Neural cell (in vitro differentiated cells): ENCODE measurements around the gene AFTPH. TPM values are rescaled to one million over a fixed set of nuclear protein-coding genes. Genes with fewer than 3 reads are reported as not detected.

Source experiments
- H2AFZ ChIP-seq: fragments of 200-600, 300-800 bp; sonication (generic), shearing (Covaris generic); 2 replicates; pipeline ENCODE4 v1.6.0; 2014; ENCODE audit warnings: low read depth, mild to moderate bottlenecking, antibody characterized with exemption, low read length, moderate library complexity
- H3F3A ChIP-seq: fragments of 200-600 bp; shearing (Covaris generic); 2 replicates; pipeline ENCODE4 v1.6.1; 2016; ENCODE audit warnings: mild to moderate bottlenecking, moderate library complexity, mixed read lengths, antibody characterized with exemption, low read length; ENCODE audit not compliant: insufficient read depth, poor library complexity, severe bottlenecking
- H3K27ac ChIP-seq: fragments of 200-600, 300-800 bp; sonication (generic), shearing (Covaris generic); 2 replicates; pipeline ENCODE4 v1.5.1; 2014; ENCODE audit warnings: mild to moderate bottlenecking, low read length, moderate library complexity
- H3K27me3 ChIP-seq: fragments of 300-800, 200-600 bp; sonication (generic), shearing (Covaris generic); 2 replicates; pipeline ENCODE4 v1.6.0; 2014; ENCODE audit warnings: mild to moderate bottlenecking, low read depth, low read length, moderate library complexity; ENCODE audit not compliant: insufficient read depth
- H3K36me3 ChIP-seq: fragments of 300-800, 200-600 bp; sonication (generic), shearing (Covaris generic); 2 replicates; pipeline ENCODE4 v1.5.1; 2014; ENCODE audit warnings: mild to moderate bottlenecking, antibody characterized with exemption, low read length, moderate library complexity; ENCODE audit not compliant: insufficient read depth
- H3K4me2 ChIP-seq: fragments of 300-800, 200-600 bp; sonication (generic), shearing (Covaris generic); 2 replicates; pipeline ENCODE4 v1.6.0; 2014; ENCODE audit warnings: mild to moderate bottlenecking, low read length
- H3K4me3 ChIP-seq: fragments of 300-800, 200-600 bp; sonication (generic), shearing (Covaris generic); 2 replicates; pipeline ENCODE4 v1.5.1; 2014; ENCODE audit warnings: mild to moderate bottlenecking, low read length, moderate library complexity
- H3K79me2 ChIP-seq: fragments of 200-600 bp; shearing (Covaris generic); replicated peaks from 2 replicates; pipeline ENCODE4 v1.6.0; 2014; ENCODE audit warnings: mild to moderate bottlenecking, low read length, moderate library complexity; ENCODE audit not compliant: insufficient read depth
- H3K9ac ChIP-seq: fragments of 300-800, 200-600 bp; sonication (generic), shearing (Covaris generic); 2 replicates; pipeline ENCODE4 v1.6.1; 2016; ENCODE audit warnings: mild to moderate bottlenecking, low read length, mixed read lengths
- H3K9me2 ChIP-seq: fragments of 200-600 bp; shearing (Covaris generic); 2 replicates; pipeline ENCODE4 v1.6.1; 2016; ENCODE audit warnings: mild to moderate bottlenecking, low read length, mixed read lengths; ENCODE audit not compliant: insufficient read depth
- H3K9me3 ChIP-seq: fragments of 200-600, 300-800 bp; sonication (generic), shearing (Covaris generic); 2 replicates; pipeline ENCODE4 v1.6.1; 2016; ENCODE audit warnings: mild to moderate bottlenecking, mixed run types, low read length, moderate library complexity, mixed read lengths
- H4K20me1 ChIP-seq: fragments of 200-600 bp; shearing (Covaris generic); 2 replicates; pipeline ENCODE4 v1.6.1; 2016; ENCODE audit warnings: mild to moderate bottlenecking, mixed run types; ENCODE audit not compliant: insufficient read depth
- EP300 ChIP-seq: fragments of 450-650 bp; conservative IDR thresholded peaks from 2 replicates; pipeline ENCODE4 v1.6.1; 2014; ENCODE audit warnings: antibody characterized with exemption, mild to moderate bottlenecking, moderate library complexity; ENCODE audit not compliant: poor library complexity, severe bottlenecking
- EZH2 ChIP-seq: fragments of 200-600, 300-800 bp; shearing (Covaris generic), sonication (generic); IDR thresholded peaks from 2 replicates; pipeline ENCODE4 v1.6.1; 2014; ENCODE audit warnings: antibody characterized with exemption, low read length, borderline replicate concordance, mild to moderate bottlenecking; ENCODE audit not compliant: insufficient read depth, poor library complexity, severe bottlenecking
- MXI1 ChIP-seq: fragments of 450-650 bp; conservative IDR thresholded peaks from 2 replicates; pipeline ENCODE4 v1.6.1; 2014; ENCODE audit warnings: antibody characterized with exemption, mild to moderate bottlenecking; ENCODE audit not compliant: poor library complexity, severe bottlenecking
- POLR2AphosphoS5 ChIP-seq: IDR thresholded peaks from 2 replicates; pipeline ENCODE4 v1.6.1; 2012
- RAD21 ChIP-seq: fragments of 450-650 bp; conservative IDR thresholded peaks from 2 replicates; pipeline ENCODE4 v1.6.1; 2014; ENCODE audit warnings: antibody characterized with exemption, mild to moderate bottlenecking, moderate library complexity
- SMC3 ChIP-seq: fragments of 450-650 bp; conservative IDR thresholded peaks from 2 replicates; pipeline ENCODE4 v1.6.1; 2014; ENCODE audit warnings: antibody characterized with exemption, mild to moderate bottlenecking, moderate library complexity; ENCODE audit not compliant: poor library complexity
- TAF1 ChIP-seq: IDR thresholded peaks from 2 replicates; pipeline ENCODE4 v1.6.1; 2012; ENCODE audit warnings: low read depth
- polyA plus RNA-seq: library from polyadenylated mRNA; depleted of rRNA; stranded (reverse); fragments of >200 nt; gene quantifications from 2 replicates; pipeline ENCODE4 v1.2.3, GENCODE V29; 2014
- TF ChIP-seq, protein P1 (sequence below): IDR thresholded peaks from 2 replicates; pipeline ENCODE4 v1.6.1; 2012; ENCODE audit warnings: borderline replicate concordance
- TF ChIP-seq, protein P2 (sequence below): fragments of 450-650 bp; IDR thresholded peaks from 2 replicates; pipeline ENCODE4 v1.5.1; 2014; ENCODE audit warnings: antibody characterized with exemption, mild to moderate bottlenecking, moderate library complexity; ENCODE audit not compliant: poor library complexity, severe bottlenecking

AFTPH gene
- polyA plus RNA-seq, 1 donor from 2014 or later = 63.0 TPM

DNA sequence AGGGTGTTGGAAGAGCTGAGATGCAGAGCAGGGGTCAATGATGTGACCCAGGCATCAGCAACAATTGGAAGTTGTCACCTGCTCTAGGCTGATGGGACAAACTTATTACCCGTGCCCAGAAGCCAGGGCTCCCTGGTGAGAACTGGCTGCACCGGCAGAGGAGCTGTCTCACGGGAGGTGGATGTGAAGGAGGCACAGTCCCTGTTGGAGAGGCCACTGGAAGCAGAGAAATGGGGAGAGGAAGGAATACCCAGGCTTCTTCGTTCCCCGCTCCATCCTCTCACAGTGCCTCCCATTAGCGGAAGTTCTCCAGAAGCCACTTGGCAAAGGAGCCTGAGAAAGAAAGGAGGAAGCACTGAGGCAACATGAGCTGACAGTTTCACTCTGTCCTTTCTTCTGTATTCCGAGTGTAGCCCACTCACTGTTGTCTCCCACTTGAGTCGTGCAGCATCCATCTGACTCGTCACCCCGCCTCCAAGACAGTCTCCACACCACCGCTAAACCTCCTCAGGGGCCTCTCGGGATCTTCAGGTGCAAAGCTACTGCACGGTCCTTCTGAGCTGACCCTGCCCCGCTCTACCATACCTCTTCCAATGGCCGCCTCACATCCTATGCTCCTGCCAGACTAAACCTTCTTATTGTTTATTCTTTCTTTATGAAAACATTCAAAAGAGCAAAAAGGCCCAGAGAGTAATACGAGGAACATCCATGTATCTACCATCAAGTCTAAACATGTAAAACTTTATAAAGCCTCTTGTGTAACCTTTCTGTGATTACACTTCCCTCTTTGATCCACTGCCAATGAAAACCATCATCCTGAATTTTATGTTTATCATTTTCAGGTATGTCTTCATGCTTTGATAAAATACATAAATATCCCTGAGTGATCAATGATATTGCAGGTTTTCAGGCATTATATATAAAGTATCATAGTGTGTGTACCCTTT, 19.1 kb upstream of the AFTPH start:
- no peak overlapping the region for H3K27ac ChIP-seq
- no peaks in the 10 kb centered on the region for H3K36me3 ChIP-seq
- no peak overlapping the region for H3K4me3 ChIP-seq
- H3K27me3 ChIP-seq = no peaks in the 10 kb centered on the region
- H3K79me2 ChIP-seq = no peaks in the 10 kb centered on the region
- TF ChIP-seq EZH2 (no peak), POLR2AphosphoS5 (no peak), EP300 (no peak), TAF1 (no peak), RAD21 (no peak), MXI1 (no peak), SMC3 (no peak)
- TF ChIP-seq, protein P1, sequence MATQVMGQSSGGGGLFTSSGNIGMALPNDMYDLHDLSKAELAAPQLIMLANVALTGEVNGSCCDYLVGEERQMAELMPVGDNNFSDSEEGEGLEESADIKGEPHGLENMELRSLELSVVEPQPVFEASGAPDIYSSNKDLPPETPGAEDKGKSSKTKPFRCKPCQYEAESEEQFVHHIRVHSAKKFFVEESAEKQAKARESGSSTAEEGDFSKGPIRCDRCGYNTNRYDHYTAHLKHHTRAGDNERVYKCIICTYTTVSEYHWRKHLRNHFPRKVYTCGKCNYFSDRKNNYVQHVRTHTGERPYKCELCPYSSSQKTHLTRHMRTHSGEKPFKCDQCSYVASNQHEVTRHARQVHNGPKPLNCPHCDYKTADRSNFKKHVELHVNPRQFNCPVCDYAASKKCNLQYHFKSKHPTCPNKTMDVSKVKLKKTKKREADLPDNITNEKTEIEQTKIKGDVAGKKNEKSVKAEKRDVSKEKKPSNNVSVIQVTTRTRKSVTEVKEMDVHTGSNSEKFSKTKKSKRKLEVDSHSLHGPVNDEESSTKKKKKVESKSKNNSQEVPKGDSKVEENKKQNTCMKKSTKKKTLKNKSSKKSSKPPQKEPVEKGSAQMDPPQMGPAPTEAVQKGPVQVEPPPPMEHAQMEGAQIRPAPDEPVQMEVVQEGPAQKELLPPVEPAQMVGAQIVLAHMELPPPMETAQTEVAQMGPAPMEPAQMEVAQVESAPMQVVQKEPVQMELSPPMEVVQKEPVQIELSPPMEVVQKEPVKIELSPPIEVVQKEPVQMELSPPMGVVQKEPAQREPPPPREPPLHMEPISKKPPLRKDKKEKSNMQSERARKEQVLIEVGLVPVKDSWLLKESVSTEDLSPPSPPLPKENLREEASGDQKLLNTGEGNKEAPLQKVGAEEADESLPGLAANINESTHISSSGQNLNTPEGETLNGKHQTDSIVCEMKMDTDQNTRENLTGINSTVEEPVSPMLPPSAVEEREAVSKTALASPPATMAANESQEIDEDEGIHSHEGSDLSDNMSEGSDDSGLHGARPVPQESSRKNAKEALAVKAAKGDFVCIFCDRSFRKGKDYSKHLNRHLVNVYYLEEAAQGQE = no peak
- TF ChIP-seq, protein P2, sequence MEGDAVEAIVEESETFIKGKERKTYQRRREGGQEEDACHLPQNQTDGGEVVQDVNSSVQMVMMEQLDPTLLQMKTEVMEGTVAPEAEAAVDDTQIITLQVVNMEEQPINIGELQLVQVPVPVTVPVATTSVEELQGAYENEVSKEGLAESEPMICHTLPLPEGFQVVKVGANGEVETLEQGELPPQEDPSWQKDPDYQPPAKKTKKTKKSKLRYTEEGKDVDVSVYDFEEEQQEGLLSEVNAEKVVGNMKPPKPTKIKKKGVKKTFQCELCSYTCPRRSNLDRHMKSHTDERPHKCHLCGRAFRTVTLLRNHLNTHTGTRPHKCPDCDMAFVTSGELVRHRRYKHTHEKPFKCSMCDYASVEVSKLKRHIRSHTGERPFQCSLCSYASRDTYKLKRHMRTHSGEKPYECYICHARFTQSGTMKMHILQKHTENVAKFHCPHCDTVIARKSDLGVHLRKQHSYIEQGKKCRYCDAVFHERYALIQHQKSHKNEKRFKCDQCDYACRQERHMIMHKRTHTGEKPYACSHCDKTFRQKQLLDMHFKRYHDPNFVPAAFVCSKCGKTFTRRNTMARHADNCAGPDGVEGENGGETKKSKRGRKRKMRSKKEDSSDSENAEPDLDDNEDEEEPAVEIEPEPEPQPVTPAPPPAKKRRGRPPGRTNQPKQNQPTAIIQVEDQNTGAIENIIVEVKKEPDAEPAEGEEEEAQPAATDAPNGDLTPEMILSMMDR = no peak
- H3K9ac ChIP-seq = no peak overlapping the region
- no peak overlapping the region for H3K4me2 ChIP-seq
- no peaks in the 10 kb centered on the region for H3K9me3 ChIP-seq
- H2AFZ ChIP-seq = no peak overlapping the region
- no peaks in the 10 kb centered on the region for H3F3A ChIP-seq
- H4K20me1 ChIP-seq = no peaks in the 10 kb centered on the region
- H3K9me2 ChIP-seq = no peaks in the 10 kb centered on the region

DNA sequence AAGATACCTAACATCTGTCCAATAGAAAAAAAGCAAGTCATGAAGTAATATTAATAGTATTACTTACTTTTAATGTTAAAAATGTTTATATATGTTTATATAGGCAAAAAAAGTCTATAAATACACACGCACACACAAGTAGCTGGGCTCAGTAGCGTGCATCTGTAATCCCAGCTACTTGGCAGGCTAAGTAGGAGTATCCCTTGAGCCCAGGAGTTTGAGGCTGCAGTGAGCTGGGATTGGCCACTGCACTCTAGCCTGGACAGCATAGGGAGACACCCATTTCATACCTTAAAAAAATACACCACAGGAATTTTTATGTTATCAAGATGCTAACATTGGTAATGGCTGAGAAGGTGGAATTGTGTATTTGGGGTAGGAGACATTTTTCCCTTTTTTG, 17.4 kb upstream of the AFTPH start:
- no peak overlapping the region for H2AFZ ChIP-seq
- H3K27me3 ChIP-seq = no peaks in the 10 kb centered on the region
- H3K36me3 ChIP-seq = no peaks in the 10 kb centered on the region
- no peaks in the 10 kb centered on the region for H3K9me3 ChIP-seq
- H3K9me2 ChIP-seq = no peaks in the 10 kb centered on the region
- no peak overlapping the region for H3K4me3 ChIP-seq
- H3K4me2 ChIP-seq = no peak overlapping the region
- no peaks in the 10 kb centered on the region for H4K20me1 ChIP-seq
- no peaks in the 10 kb centered on the region for H3K79me2 ChIP-seq
- TF ChIP-seq POLR2AphosphoS5 = no peak
- no peak for TF ChIP-seq MXI1
- no peak for TF ChIP-seq SMC3
- no peak for TF ChIP-seq TAF1
- TF ChIP-seq EZH2 = no peak
- no peak for TF ChIP-seq EP300
- TF ChIP-seq, protein P1 = no peak
- no peak overlapping the region for H3K9ac ChIP-seq
- no peak overlapping the region for H3K27ac ChIP-seq
- no peaks in the 10 kb centered on the region for H3F3A ChIP-seq
